GM19395 (cell line): Measurements from ENCODE around the gene CSE1L.
"Not testable (repeated sequence)": the region's sequence is repeated elsewhere in the genome, so short reads cannot be mapped to it uniquely, and the experiment has no call there.

Source experiments
- ATAC-seq: cut with Tn5 transposase; IDR thresholded peaks from one replicate; pipeline ENCODE4 v1.9.1; 2021; ENCODE audit warnings: mild to moderate bottlenecking, moderate library complexity; ENCODE audit not compliant: unreplicated experiment

The CSE1L gene

GRCh38 chr20:49046087-49046900, at the start of gene CSE1L:
Gene CSE1L, plus strand, starts transcription at chr20:49046312. Its CDS starts 12,152 bp downstream, at chr20:49058464.
- ATAC-seq = peak; percentile 88

GRCh38 chr20:48999890-49000870, 45.9 kb upstream of the CSE1L start:
- no peak for ATAC-seq

- ATAC-seq = no peak
Observed at GRCh38 chr20:49001741-49002140, 44.4 kb upstream of the CSE1L start.

- no peak for ATAC-seq
Observed at GRCh38 chr20:49006446-49006980, 39.6 kb upstream of the CSE1L start.

GRCh38 chr20:49009899-49010631, 36.0 kb upstream of the CSE1L start:
- no peak for ATAC-seq

GRCh38 chr20:49024220-49024619, 21.9 kb upstream of the CSE1L start:
- no peak for ATAC-seq

- not testable (repeated sequence) for ATAC-seq
Observed at GRCh38 chr20:49028177-49028576, 17.9 kb upstream of the CSE1L start.

- ATAC-seq = no peak
Observed at GRCh38 chr20:49028684-49029083, 17.4 kb upstream of the CSE1L start.

GRCh38 chr20:49029203-49029602, 16.9 kb upstream of the CSE1L start:
- no peak for ATAC-seq

- no peak for ATAC-seq
Observed at GRCh38 chr20:49030954-49031619, 15.0 kb upstream of the CSE1L start.

GRCh38 chr20:49032455-49032854, 13.7 kb upstream of the CSE1L start:
- no peak for ATAC-seq

GRCh38 chr20:49034070-49034732, 11.9 kb upstream of the CSE1L start:
- no peak for ATAC-seq

GRCh38 chr20:49037962-49038387, 8.1 kb upstream of the CSE1L start:
- no peak for ATAC-seq

GRCh38 chr20:49039854-49040253, 6.3 kb upstream of the CSE1L start:
- no peak for ATAC-seq

GRCh38 chr20:49043000-49043399, 3.1 kb upstream of the CSE1L start:
- ATAC-seq = no peak

- ATAC-seq = peak; percentile 8
Observed at GRCh38 chr20:49045440-49046086, 549 bp upstream of the CSE1L start.

GRCh38 chr20:49052334-49052733, 6.2 kb downstream of the CSE1L start:
- ATAC-seq = no peak

GRCh38 chr20:49054056-49054643, 8.0 kb downstream of the CSE1L start:
- peak; percentile 60 for ATAC-seq

GRCh38 chr20:49063279-49063678, 17.2 kb downstream of the CSE1L start:
- ATAC-seq = no peak
